Vagina (tissue), 2 donors: Measurements from ENCODE around the gene PKD1.

Experiments
- POLR2A ChIP-seq, 2 donors: fragments of 450-650 bp; IDR thresholded peaks; one replicate each; pipeline ENCODE4 v1.6.1; 2017; ENCODE audit warnings: antibody characterized with exemption in 2 of 2, mild to moderate bottlenecking in 2 of 2, moderate library complexity in 2 of 2
- POLR2AphosphoS5 ChIP-seq, 2 donors: sonication (generic); formaldehyde crosslinking; IDR thresholded peaks; one replicate each; pipeline ENCODE4 v1.9.0; 2017; ENCODE audit warnings: antibody characterized with exemption in 2 of 2, mild to moderate bottlenecking in 2 of 2, low read depth in 1 of 2; ENCODE audit not compliant: insufficient read depth in 1 of 2
- TF ChIP-seq, protein P1 (sequence below), 3 experiments: fragments of 450-650 bp in 2 of 3; fragments of 200-600 bp in 1 of 3; sonication (generic) in 1 of 3; IDR thresholded peaks; one replicate each; pipeline ENCODE4 v1.5.1; 2017 to 2019; ENCODE audit warnings: antibody characterized with exemption in 3 of 3, mild to moderate bottlenecking in 2 of 3, moderate library complexity in 2 of 3

DNA sequence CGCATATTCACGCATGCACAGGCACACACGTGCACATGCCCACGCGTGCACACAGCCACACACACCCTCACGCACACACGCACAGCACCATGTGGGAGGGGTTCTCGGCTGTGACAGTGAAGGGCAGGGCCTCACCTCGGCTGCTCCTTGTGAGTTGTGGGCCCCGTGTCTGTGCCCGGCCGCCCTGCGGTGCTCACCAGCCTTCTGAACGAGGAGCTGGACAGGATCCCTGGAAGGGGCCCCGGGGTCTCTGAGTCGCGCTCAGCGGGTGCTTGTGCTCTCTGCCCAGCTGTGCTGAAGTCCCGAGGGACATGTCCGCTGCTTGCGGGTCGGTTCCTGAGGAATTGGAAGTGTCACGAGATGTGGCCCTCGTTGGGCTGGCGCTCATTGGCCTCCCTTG, 71.8 kb downstream of the PKD1 start:
- TF ChIP-seq POLR2A (IDR thresholded peaks at IDR 0.05) (no peak), POLR2AphosphoS5 (IDR thresholded peaks at IDR 0.05; ENCODE audit: insufficient read depth in 1 of 2, low read depth in 1 of 2) (no peak)
- TF ChIP-seq, protein P1, sequence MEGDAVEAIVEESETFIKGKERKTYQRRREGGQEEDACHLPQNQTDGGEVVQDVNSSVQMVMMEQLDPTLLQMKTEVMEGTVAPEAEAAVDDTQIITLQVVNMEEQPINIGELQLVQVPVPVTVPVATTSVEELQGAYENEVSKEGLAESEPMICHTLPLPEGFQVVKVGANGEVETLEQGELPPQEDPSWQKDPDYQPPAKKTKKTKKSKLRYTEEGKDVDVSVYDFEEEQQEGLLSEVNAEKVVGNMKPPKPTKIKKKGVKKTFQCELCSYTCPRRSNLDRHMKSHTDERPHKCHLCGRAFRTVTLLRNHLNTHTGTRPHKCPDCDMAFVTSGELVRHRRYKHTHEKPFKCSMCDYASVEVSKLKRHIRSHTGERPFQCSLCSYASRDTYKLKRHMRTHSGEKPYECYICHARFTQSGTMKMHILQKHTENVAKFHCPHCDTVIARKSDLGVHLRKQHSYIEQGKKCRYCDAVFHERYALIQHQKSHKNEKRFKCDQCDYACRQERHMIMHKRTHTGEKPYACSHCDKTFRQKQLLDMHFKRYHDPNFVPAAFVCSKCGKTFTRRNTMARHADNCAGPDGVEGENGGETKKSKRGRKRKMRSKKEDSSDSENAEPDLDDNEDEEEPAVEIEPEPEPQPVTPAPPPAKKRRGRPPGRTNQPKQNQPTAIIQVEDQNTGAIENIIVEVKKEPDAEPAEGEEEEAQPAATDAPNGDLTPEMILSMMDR (IDR thresholded peaks at IDR 0.05): no peak
